ENCODE results near the gene KLHL3. TPM values are rescaled to one million over a fixed set of nuclear protein-coding genes. Genes with fewer than 3 reads are reported as not detected.
A peak's percentile ranks its signal among the peaks of the same experiment; 100 is the strongest.

The KLHL3 gene
- total and polyA plus RNA-seq, 9 of the 15 experiments (the other 6 are each of a cell fraction or from before 2014, with no cell fraction given): under 0.01 to 1.5 (median 0.22) TPM

GRCh38 chr5:137754961-137755762 is 19.3 kb upstream of the KLHL3 start (continued):
- peak; percentile 70; the same call in 1 of the 2 replicates for TF ChIP-seq HDAC8 (tag; IDR thresholded peaks at IDR 0.05)
- peak; percentile 85; the same call in 1 of the 2 replicates for TF ChIP-seq L3MBTL2 (IDR thresholded peaks at IDR 0.05)
- peak in 1 of 3 experiments; percentile 86 for TF ChIP-seq YY1 (IDR thresholded peaks at IDR 0.05; ENCODE audit: borderline replicate concordance in 1 of 3, control insufficient read depth in 1 of 3, extremely low read depth in 1 of 3, insufficient read depth in 3 of 3, insufficient read length in 1 of 3, insufficient replicate concordance in 2 of 3, low read depth in 1 of 3, low read length in 2 of 3)
- no peak for TF ChIP-seq CREBBP (IDR thresholded peaks at IDR 0.05; ENCODE audit: low read depth, low read length)
- 0 out of 2 replicates have a peak, but pooled peaks have one; percentile 9 for TF ChIP-seq E2F3 (CRISPR knock-in tag; IDR thresholded peaks at IDR 0.05)
- no peak for TF ChIP-seq PREB (CRISPR knock-in tag; IDR thresholded peaks at IDR 0.05)
- TF ChIP-seq RB1 (IDR thresholded peaks at IDR 0.05; ENCODE audit: low read depth): no peak
- no peak for TF ChIP-seq NCOA6 (IDR thresholded peaks at IDR 0.05)
- TF ChIP-seq PTTG1 (tag; IDR thresholded peaks at IDR 0.05; ENCODE audit: low read depth): no peak
- peak; percentile 66 for TF ChIP-seq VEZF1 (CRISPR knock-in tag; IDR thresholded peaks at IDR 0.05)
- TF ChIP-seq MNT (conservative IDR thresholded peaks at IDR 0.05): peak; percentile 31 to 39; a peak in 1 of 4 replicates
- TF ChIP-seq GABPB2 (CRISPR knock-in tag; conservative IDR thresholded peaks at IDR 0.05): no peak
- TF ChIP-seq ZBTB11 (CRISPR knock-in tag; IDR thresholded peaks at IDR 0.05): peak in 1 of 3 experiments; percentile 63; a peak in 2 of 6 replicates
- TF ChIP-seq MAX (CRISPR knock-in tag; IDR thresholded peaks at IDR 0.05): peak; percentile 47
